Fibroblast of mammary gland (primary cell): ENCODE measurements around the gene MAML3.

Source experiments
- DNase-seq: peaks from one replicate; pipeline ENCODE4 v3.0.0-alpha.2; 2010; ENCODE audit warnings: low read depth
- H3K4me3 ChIP-seq: 2 replicates; pipeline ENCODE4 v1.5.1; 2011; ENCODE audit warnings: low read depth, mild to moderate bottlenecking, low read length, moderate library complexity; ENCODE audit not compliant: control insufficient read depth
- TF ChIP-seq, protein P1 (sequence below): conservative IDR thresholded peaks from 2 replicates; pipeline ENCODE4 v1.5.1; 2011; ENCODE audit warnings: low read depth, low read length, inconsistent platforms; ENCODE audit not compliant: control insufficient read depth, insufficient read depth

MAML3 gene

DNA sequence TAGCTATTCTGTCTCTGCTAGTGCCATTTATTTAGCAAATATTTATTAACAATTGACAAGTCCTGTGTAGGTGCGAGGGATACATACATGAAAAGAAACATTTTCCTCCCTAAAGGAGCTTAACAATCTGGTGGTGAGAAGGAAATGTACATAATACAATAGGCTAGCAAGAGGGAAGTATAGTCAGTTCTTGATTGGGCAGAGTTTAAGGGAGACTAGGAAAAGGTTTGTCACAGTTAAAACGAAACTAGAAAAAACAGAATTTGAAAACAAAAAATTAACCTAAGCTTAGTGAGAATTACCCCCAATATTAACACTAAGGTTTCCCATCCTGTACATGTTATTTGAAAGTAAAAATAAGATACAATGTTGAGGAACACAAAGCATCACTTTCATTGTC is 8.6 kb upstream of the MAML3 start:
- DNase-seq = no peak
- TF ChIP-seq, protein P1, sequence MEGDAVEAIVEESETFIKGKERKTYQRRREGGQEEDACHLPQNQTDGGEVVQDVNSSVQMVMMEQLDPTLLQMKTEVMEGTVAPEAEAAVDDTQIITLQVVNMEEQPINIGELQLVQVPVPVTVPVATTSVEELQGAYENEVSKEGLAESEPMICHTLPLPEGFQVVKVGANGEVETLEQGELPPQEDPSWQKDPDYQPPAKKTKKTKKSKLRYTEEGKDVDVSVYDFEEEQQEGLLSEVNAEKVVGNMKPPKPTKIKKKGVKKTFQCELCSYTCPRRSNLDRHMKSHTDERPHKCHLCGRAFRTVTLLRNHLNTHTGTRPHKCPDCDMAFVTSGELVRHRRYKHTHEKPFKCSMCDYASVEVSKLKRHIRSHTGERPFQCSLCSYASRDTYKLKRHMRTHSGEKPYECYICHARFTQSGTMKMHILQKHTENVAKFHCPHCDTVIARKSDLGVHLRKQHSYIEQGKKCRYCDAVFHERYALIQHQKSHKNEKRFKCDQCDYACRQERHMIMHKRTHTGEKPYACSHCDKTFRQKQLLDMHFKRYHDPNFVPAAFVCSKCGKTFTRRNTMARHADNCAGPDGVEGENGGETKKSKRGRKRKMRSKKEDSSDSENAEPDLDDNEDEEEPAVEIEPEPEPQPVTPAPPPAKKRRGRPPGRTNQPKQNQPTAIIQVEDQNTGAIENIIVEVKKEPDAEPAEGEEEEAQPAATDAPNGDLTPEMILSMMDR = no peak
- no peak overlapping the region for H3K4me3 ChIP-seq

DNA sequence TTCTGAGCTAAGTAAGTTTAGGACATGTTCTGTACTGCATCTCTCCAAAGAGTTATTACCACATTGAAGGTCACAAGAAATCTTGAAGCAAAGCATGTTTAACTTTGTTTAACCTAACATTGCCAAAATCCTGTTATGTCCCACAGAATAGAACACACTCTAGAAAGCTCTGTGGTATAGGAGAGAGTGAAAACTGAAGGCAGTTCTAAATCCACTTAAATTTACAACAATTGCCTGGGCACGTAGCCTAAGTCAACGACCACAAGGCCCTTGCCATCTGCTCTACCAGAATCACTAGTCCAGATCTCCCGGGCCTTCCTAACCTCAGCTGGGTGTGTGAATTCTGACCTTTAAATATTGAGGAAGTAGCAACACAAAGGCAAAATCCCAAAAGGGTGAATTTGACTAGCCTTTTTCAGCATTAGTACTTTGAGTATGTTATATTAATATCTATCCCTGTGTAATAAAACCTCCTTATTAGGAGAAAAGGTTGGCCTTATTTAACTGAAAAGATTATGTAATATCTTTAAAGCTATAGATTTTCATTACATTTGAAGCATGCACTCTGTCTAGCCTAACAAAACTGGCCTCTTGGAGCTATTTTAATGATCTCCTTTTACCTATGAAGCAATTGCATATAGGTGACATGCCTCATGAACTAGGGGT is 4.5 kb upstream of the MAML3 start:
- TF ChIP-seq, protein P1 = no peak
- no peak overlapping the region for H3K4me3 ChIP-seq
- DNase-seq = peak; percentile 43

DNA sequence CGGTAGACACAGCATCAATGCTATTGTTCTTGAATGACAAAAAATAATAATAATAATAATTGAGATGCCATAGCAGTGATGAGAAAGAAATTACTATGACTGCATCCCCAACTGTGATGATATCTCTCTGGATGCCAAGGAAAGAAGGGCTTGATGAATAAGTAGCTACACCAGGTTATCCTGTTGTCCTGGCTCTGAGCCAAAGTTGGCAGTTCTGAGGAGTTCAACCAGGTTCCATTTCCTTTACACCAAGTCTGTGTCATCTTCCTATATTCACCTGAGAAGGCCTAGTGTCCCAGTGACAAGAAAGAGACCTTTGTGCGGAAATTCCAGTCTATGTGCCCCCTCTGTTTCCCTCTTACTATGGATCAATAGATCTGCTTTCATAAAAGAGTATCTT is 3.4 kb upstream of the MAML3 start:
- DNase-seq = no peak
- TF ChIP-seq, protein P1 = no peak

DNA sequence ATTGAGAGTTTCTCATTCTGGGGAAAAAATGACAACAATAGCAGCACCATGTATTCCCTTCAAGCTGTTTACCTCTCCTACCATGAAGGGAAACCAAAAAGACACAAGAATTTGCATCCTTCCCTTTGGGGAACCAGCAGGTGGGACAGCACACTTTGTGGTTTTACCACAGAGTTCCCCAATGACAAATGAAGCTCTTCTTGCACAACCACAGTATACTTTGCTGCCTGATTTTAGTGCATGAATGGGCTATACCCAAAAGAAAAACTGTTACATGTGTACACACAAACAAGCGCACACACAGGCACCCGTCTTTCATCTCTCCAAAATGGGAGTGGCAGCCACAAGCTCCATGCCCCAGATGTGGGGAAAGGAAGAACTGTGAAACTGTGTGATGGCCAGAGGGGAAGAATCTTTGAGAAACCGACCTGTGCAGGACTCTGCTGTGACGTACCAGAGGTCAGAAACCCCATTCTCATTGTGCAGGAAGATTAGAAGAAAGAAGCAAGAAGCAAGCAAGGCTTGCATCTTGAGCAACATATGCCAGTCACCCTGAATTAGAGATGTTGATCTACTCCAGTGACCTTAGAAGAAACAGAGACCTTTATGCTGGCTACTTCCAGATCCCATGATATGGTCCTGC is 2.7 kb upstream of the MAML3 start:
- TF ChIP-seq, protein P1 = no peak
- H3K4me3 ChIP-seq = no peak overlapping the region
- no peak for DNase-seq

More for the DNA sequence above, 3.4 kb upstream of the MAML3 start:
- H3K4me3 ChIP-seq = no peak overlapping the region

DNA sequence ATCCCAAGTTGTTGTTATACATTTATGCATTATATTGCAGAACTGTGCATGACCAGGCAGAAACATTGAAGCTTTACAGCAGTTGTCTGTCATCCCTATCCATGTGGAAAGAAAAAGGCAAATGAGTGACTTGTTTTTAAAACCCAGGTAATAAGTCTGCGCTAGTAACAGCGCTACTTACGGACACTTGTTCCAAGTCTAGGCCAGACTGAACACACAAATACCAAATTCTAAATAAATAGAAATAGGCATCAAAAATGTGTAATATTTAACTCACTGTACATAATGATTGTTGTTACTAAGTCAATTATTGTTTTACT is 548 bp upstream of the MAML3 start:
- TF ChIP-seq, protein P1 = no peak
- H3K4me3 ChIP-seq = peak overlapping the region; percentile 73
- no peak for DNase-seq

DNA sequence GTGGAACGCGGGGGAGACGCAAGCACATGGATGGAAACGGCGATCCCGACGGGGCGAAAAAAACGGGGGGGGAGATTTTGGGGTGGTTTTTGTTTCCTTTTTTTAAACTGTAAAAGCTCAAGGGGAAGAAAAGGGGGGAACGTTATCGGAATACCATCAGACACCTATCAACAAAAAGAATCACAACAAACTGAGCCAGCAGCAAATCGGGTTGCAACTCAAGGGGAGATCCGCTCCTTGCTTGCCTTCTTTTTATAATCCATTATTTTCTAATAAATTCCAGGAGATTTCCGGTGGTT is 616 bp downstream of the MAML3 start:
- DNase-seq = no peak
- TF ChIP-seq, protein P1 = no peak
- peak overlapping the region; percentile 73 for H3K4me3 ChIP-seq
